Measurements from ENCODE around the gene PSTPIP2.

- TF ChIP-seq, protein P1, sequence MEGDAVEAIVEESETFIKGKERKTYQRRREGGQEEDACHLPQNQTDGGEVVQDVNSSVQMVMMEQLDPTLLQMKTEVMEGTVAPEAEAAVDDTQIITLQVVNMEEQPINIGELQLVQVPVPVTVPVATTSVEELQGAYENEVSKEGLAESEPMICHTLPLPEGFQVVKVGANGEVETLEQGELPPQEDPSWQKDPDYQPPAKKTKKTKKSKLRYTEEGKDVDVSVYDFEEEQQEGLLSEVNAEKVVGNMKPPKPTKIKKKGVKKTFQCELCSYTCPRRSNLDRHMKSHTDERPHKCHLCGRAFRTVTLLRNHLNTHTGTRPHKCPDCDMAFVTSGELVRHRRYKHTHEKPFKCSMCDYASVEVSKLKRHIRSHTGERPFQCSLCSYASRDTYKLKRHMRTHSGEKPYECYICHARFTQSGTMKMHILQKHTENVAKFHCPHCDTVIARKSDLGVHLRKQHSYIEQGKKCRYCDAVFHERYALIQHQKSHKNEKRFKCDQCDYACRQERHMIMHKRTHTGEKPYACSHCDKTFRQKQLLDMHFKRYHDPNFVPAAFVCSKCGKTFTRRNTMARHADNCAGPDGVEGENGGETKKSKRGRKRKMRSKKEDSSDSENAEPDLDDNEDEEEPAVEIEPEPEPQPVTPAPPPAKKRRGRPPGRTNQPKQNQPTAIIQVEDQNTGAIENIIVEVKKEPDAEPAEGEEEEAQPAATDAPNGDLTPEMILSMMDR (IDR thresholded peaks at IDR 0.05; ENCODE audit: low read depth, low read length, poor library complexity, severe bottlenecking): no peak
- no peak for TF ChIP-seq EZH2phosphoT487 (IDR thresholded peaks at IDR 0.05; ENCODE audit: borderline replicate concordance, low read length)
These were observed 23.5 kb upstream of the PSTPIP2 start for GRCh38 chr18:46095532-46095931.
